NCI-H82 treated with DMSO at 0.1 percent for 48 hours (cell line): ENCODE results near the gene NPEPL1.
A peak's percentile ranks its signal among the peaks of the same experiment; 100 is the strongest.
"Not testable (repeated sequence)": the region's sequence is repeated elsewhere in the genome, so short reads cannot be mapped to it uniquely, and the experiment has no call there.

Source experiments
- DNase-seq: peaks from one replicate; lab custom pipeline; 2025; ENCODE audit not compliant: unreplicated experiment; lab: John Stamatoyannopoulos, UW

NPEPL1 gene

GRCh38 chr20:58692579-58693225 lies at the start of gene NPEPL1:
Gene NPEPL1, plus strand, starts transcription at chr20:58692800. Its CDS starts 101 bp downstream, at chr20:58692901.
- DNase-seq, result no peak

- not testable (repeated sequence) for DNase-seq
Observed at GRCh38 chr20:58642896-58643295, 49.7 kb upstream of the NPEPL1 start.

GRCh38 chr20:58645412-58645968 lies 47.1 kb upstream of the NPEPL1 start:
- no peak for DNase-seq

- no peak for DNase-seq
Observed at GRCh38 chr20:58646257-58646656, 46.3 kb upstream of the NPEPL1 start.

- DNase-seq, result no peak
Observed at GRCh38 chr20:58646703-58647102, 45.9 kb upstream of the NPEPL1 start.

GRCh38 chr20:58647162-58647795 lies 45.3 kb upstream of the NPEPL1 start:
- no peak for DNase-seq

- no peak for DNase-seq
Observed at GRCh38 chr20:58647796-58648501, 44.7 kb upstream of the NPEPL1 start.

GRCh38 chr20:58648502-58648825 lies 44.1 kb upstream of the NPEPL1 start:
- DNase-seq, result not testable (repeated sequence)

- DNase-seq, result no peak
Observed at GRCh38 chr20:58649288-58650180, 43.1 kb upstream of the NPEPL1 start.

GRCh38 chr20:58650181-58650775 lies 42.3 kb upstream of the NPEPL1 start:
- DNase-seq, result no peak

- peak; percentile 78 for DNase-seq
Observed at GRCh38 chr20:58650776-58651558, 41.6 kb upstream of the NPEPL1 start, which contains the start of gene STX16. Gene STX16, plus strand, starts transcription at chr20:58651283. Its CDS starts 724 bp downstream, at chr20:58652007.

GRCh38 chr20:58651559-58651945 lies 41.0 kb upstream of the NPEPL1 start:
- peak; percentile 26 for DNase-seq

- DNase-seq, result no peak
Observed at GRCh38 chr20:58651946-58652605, 40.5 kb upstream of the NPEPL1 start.

- DNase-seq, result no peak
Observed at GRCh38 chr20:58652606-58653294, 39.9 kb upstream of the NPEPL1 start.

- no peak for DNase-seq
Observed at GRCh38 chr20:58654337-58654736, 38.3 kb upstream of the NPEPL1 start.

- DNase-seq, result no peak
Observed at GRCh38 chr20:58655328-58656107, 37.1 kb upstream of the NPEPL1 start.

GRCh38 chr20:58656831-58657230 lies 35.8 kb upstream of the NPEPL1 start:
- DNase-seq, result no peak

GRCh38 chr20:58657262-58657661 lies 35.3 kb upstream of the NPEPL1 start:
- DNase-seq, result no peak
